GM12892 (cell line): ENCODE measurements around the gene FBXO44.

Source experiments
- DNase-seq: peaks from one replicate; pipeline ENCODE4 v3.0.0; 2011; ENCODE audit not compliant: insufficient read length
- FAIRE-seq: peaks from 2 replicates; lab custom pipeline; 2011; peaks lifted over from hg19 to GRCh38; lab: Jason Lieb, UNC
- POLR2A ChIP-seq: IDR thresholded peaks from 2 replicates; pipeline ENCODE4 v1.6.1; 2011; ENCODE audit warnings: low read depth, low read length, control low read depth
- POLR2AphosphoS5 ChIP-seq: IDR thresholded peaks from 2 replicates; pipeline ENCODE4 v1.6.1; 2011; ENCODE audit warnings: low read depth, low read length, control low read depth
- TAF1 ChIP-seq: IDR thresholded peaks from 2 replicates; pipeline ENCODE4 v1.6.1; 2011; ENCODE audit warnings: low read depth, mild to moderate bottlenecking, control low read depth, low read length, borderline replicate concordance

Gene FBXO44

DNA sequence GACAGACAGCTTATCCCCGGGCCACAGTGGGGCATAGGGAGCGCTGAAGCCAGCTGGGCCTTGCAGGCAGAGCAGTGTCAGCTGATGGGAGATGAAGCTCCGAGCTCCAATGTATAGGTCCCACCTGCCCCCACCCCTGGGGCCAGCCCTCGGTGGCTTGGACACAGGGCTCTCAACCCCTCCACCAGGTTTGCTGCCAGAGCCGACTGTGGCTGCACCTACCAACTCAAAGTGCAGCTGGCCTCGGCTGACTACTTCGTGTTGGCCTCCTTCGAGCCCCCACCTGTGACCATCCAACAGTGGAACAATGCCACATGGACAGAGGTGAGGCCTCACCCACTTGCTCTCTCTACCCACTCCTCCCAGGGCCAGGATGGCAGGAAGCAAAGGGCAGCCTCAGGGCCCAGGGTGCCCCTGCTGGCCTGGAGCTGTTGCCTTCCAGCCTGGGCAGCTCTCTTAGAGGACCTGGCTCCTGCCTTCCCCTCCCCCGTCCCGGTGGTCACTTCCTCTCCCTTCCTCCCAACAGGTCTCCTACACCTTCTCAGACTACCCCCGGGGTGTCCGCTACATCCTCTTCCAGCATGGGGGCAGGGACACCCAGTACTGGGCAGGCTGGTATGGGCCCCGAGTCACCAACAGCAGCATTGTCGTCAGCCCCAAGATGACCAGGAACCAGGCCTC, 18.6 kb downstream of the FBXO44 start:
- FAIRE-seq: no peak
- DNase-seq: no peak
- no peak for TF ChIP-seq TAF1
- TF ChIP-seq POLR2A: no peak
- TF ChIP-seq POLR2AphosphoS5: no peak

DNA sequence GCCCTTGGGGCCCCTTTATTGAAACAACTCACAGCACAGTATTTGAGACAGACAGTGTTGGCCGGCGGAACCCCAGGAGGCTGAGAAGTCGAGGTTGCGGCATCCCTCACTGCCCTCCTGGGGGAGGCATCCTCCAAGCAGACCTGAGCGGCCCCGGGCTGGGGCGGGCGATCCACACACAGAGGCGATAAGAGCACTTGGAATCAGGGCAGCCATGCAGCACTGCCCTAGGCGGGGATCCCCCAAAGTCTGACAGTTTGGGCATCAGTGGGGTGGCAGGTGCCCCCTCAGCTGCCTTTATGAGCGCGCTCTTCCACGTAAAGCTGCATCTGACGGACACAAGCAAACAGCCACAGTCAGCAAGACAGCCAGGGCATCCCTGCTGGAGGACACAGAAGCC, 19.8 kb downstream of the FBXO44 start:
- no peak for DNase-seq

DNA sequence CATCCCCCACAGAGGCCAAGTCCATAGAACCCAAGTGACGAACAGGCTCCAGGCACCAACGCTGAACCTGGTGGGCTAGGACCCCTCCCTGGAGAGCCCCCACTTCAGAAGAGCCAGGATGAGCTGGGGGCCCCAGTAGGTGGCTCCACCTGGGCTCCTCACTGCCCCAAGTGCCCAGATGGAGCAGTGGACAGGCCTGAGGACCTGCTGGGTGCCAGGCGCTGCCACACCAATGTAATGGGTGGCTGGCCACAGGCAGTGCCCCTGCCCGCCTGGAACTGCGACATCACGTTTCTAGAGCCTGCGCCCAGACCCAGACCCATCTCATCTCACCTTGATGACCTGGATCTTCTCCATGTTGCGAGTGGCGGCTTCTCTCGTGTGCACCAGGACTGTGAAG, 20.6 kb downstream of the FBXO44 start:
- FAIRE-seq: no peak
- no peak for DNase-seq
- TF ChIP-seq POLR2AphosphoS5 (no peak), TAF1 (no peak), POLR2A (no peak)

More for the DNA sequence above, 19.8 kb downstream of the FBXO44 start:
- TF ChIP-seq POLR2A (no peak), TAF1 (no peak), POLR2AphosphoS5 (no peak)
- FAIRE-seq: no peak

DNA sequence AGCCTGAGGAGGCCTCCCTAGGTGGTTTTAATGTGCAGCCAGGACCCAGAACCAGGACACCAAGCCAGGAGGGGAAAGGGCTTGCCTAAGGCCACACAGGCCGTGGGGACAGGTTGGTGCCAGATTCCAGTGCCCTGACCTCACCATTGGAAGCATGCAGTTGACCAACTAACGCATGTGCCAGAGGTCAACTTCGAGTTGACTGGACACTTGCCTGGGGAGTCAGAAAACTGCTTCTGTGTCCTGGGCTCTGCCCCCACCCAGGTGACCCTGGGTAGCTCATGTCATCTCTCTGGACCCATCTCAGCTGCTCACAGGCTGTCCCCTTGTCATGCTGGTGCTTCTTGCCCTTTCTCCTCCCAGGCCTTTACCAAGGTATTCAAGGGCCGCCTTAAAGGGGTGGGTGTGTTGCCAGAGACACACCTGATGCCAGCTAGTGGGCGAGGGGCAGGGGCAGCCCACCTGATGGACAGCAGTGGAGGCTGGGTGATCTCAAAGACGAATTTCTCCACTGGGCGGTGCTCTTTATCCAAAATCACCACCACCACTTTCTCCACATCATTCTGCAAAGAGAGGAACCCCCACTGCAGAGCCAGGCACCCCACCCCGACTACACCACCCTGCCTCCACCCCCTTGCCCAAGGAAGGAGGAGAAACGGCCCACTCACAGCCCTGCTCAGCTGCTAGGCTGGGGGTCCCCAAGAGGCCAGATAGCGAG, 21.9 kb downstream of the FBXO44 start:
- no peak for TF ChIP-seq POLR2A
- no peak for TF ChIP-seq POLR2AphosphoS5
- no peak for TF ChIP-seq TAF1
- DNase-seq (no peak), FAIRE-seq (no peak)

DNA sequence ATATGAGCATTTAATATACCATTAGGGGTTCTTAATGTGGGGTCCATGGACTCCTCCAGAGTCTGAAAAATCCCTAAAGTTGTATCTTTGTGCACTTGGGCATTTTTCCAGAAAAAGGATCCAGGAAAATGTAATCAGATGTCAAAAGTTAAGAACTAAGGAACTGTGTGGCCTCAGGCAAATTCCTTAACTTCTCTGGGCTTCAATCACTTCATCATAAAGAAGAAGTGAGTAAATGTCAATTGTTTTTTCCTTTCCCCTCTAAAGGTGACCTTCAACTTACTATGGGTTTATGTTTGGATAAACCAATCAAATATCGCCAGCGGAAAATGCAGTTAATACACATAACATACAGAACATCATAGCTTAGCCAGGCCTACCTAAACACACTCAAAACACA, 23.8 kb downstream of the FBXO44 start:
- no peak for DNase-seq
- no peak for FAIRE-seq
- TF ChIP-seq POLR2AphosphoS5 (no peak), TAF1 (no peak), POLR2A (no peak)

DNA sequence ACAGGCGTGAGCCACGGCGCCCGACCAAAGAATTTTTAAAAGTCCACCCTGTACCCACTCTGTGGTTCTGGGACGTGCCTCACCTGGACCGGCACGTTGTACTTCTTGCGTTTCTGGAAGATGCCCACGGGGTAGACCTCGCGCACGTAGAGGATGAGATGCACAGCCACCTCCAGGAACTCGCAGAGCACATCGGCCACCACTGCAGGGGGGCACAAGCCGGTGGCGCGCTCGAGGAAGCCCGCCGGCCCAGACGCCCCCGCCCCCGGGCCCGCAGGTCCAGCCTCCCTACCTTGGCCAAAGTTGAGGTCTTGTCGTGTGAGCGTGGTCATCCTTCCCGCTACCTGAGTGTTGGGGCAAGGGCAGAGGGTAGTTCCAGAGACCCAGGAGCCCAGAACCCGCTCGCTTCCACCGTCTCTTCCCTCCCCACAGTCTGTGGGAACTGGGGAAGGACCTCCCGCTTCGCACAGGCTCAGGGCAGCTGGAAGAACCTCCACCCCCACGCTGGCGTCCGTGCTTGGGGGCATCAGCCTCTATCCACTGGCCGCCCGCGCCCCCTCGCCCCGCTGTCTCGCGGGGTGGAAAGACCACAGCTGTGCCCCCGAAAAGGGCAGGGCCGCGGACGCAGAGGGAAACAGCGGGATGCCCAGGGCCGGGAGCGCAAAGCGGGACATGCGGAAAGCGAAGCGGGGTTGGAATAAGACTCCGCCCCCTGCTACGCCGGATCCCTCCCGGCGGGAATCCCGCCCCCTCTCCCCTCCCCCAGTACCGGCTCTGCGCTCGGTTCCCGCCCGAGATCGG, 25.8 kb downstream of the FBXO44 start:
- FAIRE-seq (peak; percentile 53), DNase-seq (no peak)
- TF ChIP-seq TAF1 (no peak), POLR2A (no peak), POLR2AphosphoS5 (no peak)

DNA sequence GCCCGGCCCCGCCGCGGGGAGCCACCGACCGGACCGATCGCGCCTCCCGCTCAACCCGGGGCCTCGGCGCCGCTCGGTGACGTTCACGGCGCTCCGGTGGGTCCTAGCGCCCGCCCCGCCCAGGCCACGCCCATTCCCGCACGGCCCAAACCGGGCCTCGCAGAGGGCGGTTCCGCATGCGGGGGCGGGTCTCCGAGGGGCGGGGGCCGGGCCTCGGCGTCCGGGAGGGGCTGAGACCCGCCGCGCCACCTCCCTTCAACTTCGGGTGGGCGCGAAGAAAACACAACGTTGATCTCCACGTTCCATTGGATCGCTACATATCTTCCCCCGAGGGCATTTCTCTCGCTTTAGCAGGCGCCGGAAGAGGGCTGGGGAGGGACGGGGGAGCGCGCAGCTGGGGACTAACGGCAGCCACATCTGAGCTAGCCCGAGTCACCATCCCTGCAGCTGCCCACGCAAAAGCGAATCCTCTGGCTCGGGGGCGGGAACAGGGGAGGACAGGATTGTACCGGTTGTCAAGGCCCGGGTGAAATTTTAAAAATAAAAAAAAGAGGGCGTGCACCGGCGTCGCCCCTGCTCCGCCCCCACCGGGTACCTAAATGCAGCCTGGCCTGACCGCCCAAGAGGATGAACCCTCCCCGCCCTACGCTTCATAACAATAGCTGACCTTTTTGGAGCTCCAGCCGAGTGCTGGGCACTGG, 26.5 kb downstream of the FBXO44 start, which contains the start of gene MAD2L2:
TSS of gene MAD2L2 (minus strand) at position 78 of the 701 bp plus-strand sequence. CDS start 547 bp downstream, outside the sequence.
- FAIRE-seq: peak; percentile 93
- peak; percentile 96 for DNase-seq
- peak; percentile 71; the same call in 1 of the 2 replicates for TF ChIP-seq POLR2A
- TF ChIP-seq POLR2AphosphoS5: peak; percentile 56; the same call in 1 of the 2 replicates
- no peak for TF ChIP-seq TAF1

DNA sequence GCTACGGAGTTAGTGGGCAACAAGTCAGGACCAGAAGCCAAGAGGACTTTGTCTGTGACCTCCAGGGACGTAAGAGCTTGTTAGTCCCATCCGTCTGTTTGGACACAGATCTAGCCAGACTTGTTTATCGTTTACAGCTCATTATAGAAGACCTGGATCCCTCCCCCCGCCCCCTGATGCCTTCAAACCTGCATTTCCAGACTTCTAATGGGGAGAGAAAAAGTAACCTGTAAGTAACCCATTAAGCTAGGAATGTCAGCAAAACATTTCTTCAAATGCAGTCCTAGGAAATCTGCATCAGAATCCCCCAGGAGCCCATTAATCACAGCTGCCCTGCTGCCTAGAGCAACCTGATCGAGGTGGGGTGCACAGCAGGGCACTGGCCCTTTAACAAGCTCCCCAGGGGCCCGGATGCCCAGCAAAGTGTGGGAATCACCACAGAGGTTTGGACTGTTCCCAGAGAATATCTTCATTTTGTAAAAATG, 27.7 kb downstream of the FBXO44 start:
- FAIRE-seq (no peak), DNase-seq (no peak)
- TF ChIP-seq TAF1 (no peak), POLR2A (no peak), POLR2AphosphoS5 (no peak)

DNA sequence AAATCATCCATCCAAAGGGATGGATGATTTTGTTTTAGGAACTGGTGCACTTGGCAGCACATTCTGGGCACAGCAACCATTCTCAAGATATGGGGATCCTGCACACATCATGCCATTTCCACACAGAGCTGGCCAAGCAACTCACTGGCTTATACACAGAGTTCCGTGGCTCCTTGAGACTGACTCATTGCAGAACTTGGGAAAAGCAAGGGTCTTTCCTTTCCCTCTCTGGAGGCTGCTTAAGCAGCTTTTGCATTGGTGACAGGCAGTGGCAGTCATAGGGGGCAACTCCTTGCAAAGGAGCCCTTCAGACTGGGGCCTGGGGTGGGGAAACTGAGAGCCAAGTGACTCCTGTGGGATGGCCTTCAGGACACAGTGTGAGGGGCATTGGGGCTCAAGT, 28.1 kb downstream of the FBXO44 start:
- DNase-seq (no peak), FAIRE-seq (no peak)
- TF ChIP-seq TAF1 (no peak), POLR2AphosphoS5 (no peak), POLR2A (no peak)

DNA sequence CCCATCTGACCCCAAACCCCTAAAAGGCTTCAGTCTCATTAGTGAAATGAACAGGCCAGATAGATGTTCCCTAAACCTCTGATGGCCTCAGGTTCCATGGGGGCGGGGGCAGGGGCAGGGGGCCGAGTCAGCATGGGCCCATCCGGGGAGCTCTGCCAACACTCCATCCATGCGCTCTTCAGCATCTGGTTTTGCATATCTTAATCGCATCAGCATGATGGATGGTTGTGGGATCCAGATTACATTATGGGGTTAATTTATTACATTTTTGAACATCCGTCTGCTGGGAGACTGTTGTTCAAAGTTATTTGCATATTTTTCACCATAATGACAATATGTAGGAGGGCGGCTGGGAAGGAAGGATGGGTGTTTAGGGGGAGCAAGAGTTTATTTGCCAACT, 29.4 kb downstream of the FBXO44 start:
- DNase-seq (no peak), FAIRE-seq (no peak)
- no peak for TF ChIP-seq POLR2A
- no peak for TF ChIP-seq POLR2AphosphoS5

DNA sequence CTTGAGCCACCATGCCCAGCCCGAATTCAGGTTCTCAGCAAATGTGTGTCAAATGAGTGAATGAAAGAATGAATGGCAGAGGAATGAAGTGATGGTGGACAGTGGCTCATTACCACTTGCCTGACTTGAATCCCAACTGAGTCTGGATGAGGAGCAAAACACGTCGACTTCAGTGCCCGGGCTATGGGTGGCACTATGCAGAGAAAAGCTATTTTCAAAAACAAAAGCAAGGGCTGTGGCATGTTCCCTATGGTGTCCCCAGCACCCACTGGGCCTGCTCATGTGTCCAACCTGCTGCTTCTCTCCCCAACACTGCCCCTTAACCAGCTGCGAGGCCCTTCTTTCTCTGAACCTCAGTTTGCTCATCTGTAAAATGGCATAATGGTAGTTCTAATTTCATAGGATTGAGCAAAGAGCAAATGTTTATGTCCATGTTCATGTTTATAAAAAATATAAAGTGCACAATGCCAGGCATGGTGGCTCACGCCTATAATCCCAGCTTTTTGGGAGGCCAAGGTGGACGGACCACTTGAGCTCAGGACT, 30.6 kb downstream of the FBXO44 start:
- DNase-seq: no peak
- no peak for TF ChIP-seq POLR2AphosphoS5
- TF ChIP-seq POLR2A: no peak
- TF ChIP-seq TAF1: no peak
- FAIRE-seq: no peak
